Osteoblast (primary cell): ENCODE data around the gene HIBADH. TPM values are rescaled to one million over a fixed set of nuclear protein-coding genes. Genes with fewer than 3 reads are reported as not detected.

Source experiments
- DNase-seq: peaks from one replicate; pipeline ENCODE4 v3.0.0; 2011; ENCODE audit warnings: low spot score, mixed read lengths; ENCODE audit not compliant: insufficient read length; ENCODE audit errors: missing footprints
- H2AFZ ChIP-seq: 2 replicates; pipeline ENCODE4 v1.6.0; 2011; ENCODE audit warnings: mild to moderate bottlenecking, low read length
- H3K27ac ChIP-seq: 2 replicates; pipeline ENCODE4 v1.5.1; 2011; ENCODE audit warnings: mild to moderate bottlenecking, low read depth, low read length, moderate library complexity
- H3K27me3 ChIP-seq: 2 replicates; pipeline ENCODE4 v1.6.0; 2012; ENCODE audit warnings: mild to moderate bottlenecking, control low read depth, inconsistent platforms, low read length, moderate library complexity; ENCODE audit not compliant: insufficient read depth
- H3K36me3 ChIP-seq: 2 replicates; pipeline ENCODE4 v1.5.1; 2011; ENCODE audit warnings: mild to moderate bottlenecking, low read length, control low read depth, moderate library complexity; ENCODE audit not compliant: insufficient read depth
- H3K4me1 ChIP-seq: 2 replicates; pipeline ENCODE4 v1.5.1; 2011; ENCODE audit warnings: mild to moderate bottlenecking, low read length, control low read depth, moderate library complexity; ENCODE audit not compliant: insufficient read depth
- H3K4me2 ChIP-seq: 2 replicates; pipeline ENCODE4 v1.6.0; 2011; ENCODE audit warnings: mild to moderate bottlenecking, low read length; ENCODE audit not compliant: insufficient read depth
- H3K4me3 ChIP-seq: fragments of 200-600 bp; sonication (generic); 3 replicates; pipeline ENCODE4 v1.5.1; 2012; ENCODE audit warnings: mild to moderate bottlenecking, low read length, inconsistent platforms; ENCODE audit not compliant: insufficient read depth
- H3K79me2 ChIP-seq: 2 replicates; pipeline ENCODE4 v1.6.0; 2012; ENCODE audit warnings: mild to moderate bottlenecking, low read length, control low read depth, inconsistent platforms; ENCODE audit not compliant: insufficient read depth
- H3K9me3 ChIP-seq: 2 replicates; pipeline ENCODE4 v1.5.1; 2011; ENCODE audit warnings: low read depth, low read length, control low read depth
- H4K20me1 ChIP-seq: 2 replicates; pipeline ENCODE4 v1.6.0; 2012; ENCODE audit warnings: mild to moderate bottlenecking, low read length, control low read depth; ENCODE audit not compliant: insufficient read depth
- total RNA-seq: library from RNA; depleted of rRNA; stranded (reverse); fragments of >200 nt; gene quantifications from 2 replicates; pipeline ENCODE4 v1.2.3, GENCODE V29; 2012
- TF ChIP-seq, protein P1 (sequence below): IDR thresholded peaks from 2 replicates; pipeline ENCODE4 v1.5.1; 2011; ENCODE audit warnings: mild to moderate bottlenecking, low read depth, low read length, moderate library complexity; ENCODE audit errors: extremely low read depth

Gene HIBADH
- total RNA-seq, 1 donor = 76.0 TPM

GRCh38 chr7:27549606-27550005, 113.1 kb downstream of the HIBADH start:
- TF ChIP-seq, protein P1, sequence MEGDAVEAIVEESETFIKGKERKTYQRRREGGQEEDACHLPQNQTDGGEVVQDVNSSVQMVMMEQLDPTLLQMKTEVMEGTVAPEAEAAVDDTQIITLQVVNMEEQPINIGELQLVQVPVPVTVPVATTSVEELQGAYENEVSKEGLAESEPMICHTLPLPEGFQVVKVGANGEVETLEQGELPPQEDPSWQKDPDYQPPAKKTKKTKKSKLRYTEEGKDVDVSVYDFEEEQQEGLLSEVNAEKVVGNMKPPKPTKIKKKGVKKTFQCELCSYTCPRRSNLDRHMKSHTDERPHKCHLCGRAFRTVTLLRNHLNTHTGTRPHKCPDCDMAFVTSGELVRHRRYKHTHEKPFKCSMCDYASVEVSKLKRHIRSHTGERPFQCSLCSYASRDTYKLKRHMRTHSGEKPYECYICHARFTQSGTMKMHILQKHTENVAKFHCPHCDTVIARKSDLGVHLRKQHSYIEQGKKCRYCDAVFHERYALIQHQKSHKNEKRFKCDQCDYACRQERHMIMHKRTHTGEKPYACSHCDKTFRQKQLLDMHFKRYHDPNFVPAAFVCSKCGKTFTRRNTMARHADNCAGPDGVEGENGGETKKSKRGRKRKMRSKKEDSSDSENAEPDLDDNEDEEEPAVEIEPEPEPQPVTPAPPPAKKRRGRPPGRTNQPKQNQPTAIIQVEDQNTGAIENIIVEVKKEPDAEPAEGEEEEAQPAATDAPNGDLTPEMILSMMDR = no peak

GRCh38 chr7:27548304-27548703, 114.4 kb downstream of the HIBADH start:
- no peak overlapping the region for H2AFZ ChIP-seq
- DNase-seq = no peak
- no peak overlapping the region for H3K4me2 ChIP-seq
- H3K4me3 ChIP-seq = no peak overlapping the region
- H3K9me3 ChIP-seq = no peaks in the 10 kb centered on the region
- H3K36me3 ChIP-seq = no peaks in the 10 kb centered on the region
- TF ChIP-seq, protein P1 = no peak
- H3K27ac ChIP-seq = no peak overlapping the region
- H3K27me3 ChIP-seq = no peaks in the 10 kb centered on the region
- H4K20me1 ChIP-seq = no peaks in the 10 kb centered on the region
- peaks cover 12% of the 10 kb centered on the region for H3K4me1 ChIP-seq
- no peaks in the 10 kb centered on the region for H3K79me2 ChIP-seq

More at GRCh38 chr7:27549606-27550005, 113.1 kb downstream of the HIBADH start:
- Histone ChIP-seq H3K4me1 (peaks cover 12% of the 10 kb centered on the region), H2AFZ (no peak overlapping the region), H3K27me3 (no peaks in the 10 kb centered on the region), H4K20me1 (no peaks in the 10 kb centered on the region), H3K36me3 (no peaks in the 10 kb centered on the region), H3K4me3 (no peak overlapping the region), H3K27ac (no peak overlapping the region), H3K4me2 (no peak overlapping the region), H3K9me3 (no peaks in the 10 kb centered on the region), H3K79me2 (no peaks in the 10 kb centered on the region)
- no peak for DNase-seq

GRCh38 chr7:27547401-27547800, 115.3 kb downstream of the HIBADH start:
- H3K27me3 ChIP-seq = no peaks in the 10 kb centered on the region
- H3K4me3 ChIP-seq = no peak overlapping the region
- H3K27ac ChIP-seq = peak overlapping the region; percentile 63
- peaks cover 12% of the 10 kb centered on the region for H3K4me1 ChIP-seq
- no peaks in the 10 kb centered on the region for H4K20me1 ChIP-seq
- no peaks in the 10 kb centered on the region for H3K79me2 ChIP-seq
- H3K9me3 ChIP-seq = no peaks in the 10 kb centered on the region
- no peak overlapping the region for H2AFZ ChIP-seq
- no peak overlapping the region for H3K4me2 ChIP-seq
- peak; percentile 3 for DNase-seq
- no peaks in the 10 kb centered on the region for H3K36me3 ChIP-seq
- TF ChIP-seq, protein P1 = no peak

GRCh38 chr7:27546610-27547009, 116.1 kb downstream of the HIBADH start:
- H3K36me3 ChIP-seq = peaks cover 2% of the 10 kb centered on the region
- no peak for DNase-seq
- H3K4me2 ChIP-seq = no peak overlapping the region
- peaks cover 12% of the 10 kb centered on the region for H3K4me1 ChIP-seq
- H2AFZ ChIP-seq = no peak overlapping the region
- H3K9me3 ChIP-seq = no peaks in the 10 kb centered on the region
- H3K27me3 ChIP-seq = no peaks in the 10 kb centered on the region
- TF ChIP-seq, protein P1 = no peak
- H3K79me2 ChIP-seq = no peaks in the 10 kb centered on the region
- peak overlapping the region; percentile 63 for H3K27ac ChIP-seq
- H3K4me3 ChIP-seq = no peak overlapping the region
- no peaks in the 10 kb centered on the region for H4K20me1 ChIP-seq
